Hindlimb muscle (tissue), 1 donor: ENCODE results near the gene PTTG1IP. TPM values are rescaled to one million over a fixed set of nuclear protein-coding genes. Genes with fewer than 3 reads are reported as not detected.

Experiments used
- DNase-seq: peaks from one replicate; pipeline ENCODE4 v3.0.0-alpha.2; 2013
- polyA plus RNA-seq: library from polyadenylated mRNA; unstranded; fragments of 120-200 nt; gene quantifications from one replicate; pipeline ENCODE4 v1.2.1, GENCODE V29; 2013; ENCODE audit not compliant: insufficient read length

The PTTG1IP gene
- polyA plus RNA-seq, 1 donor = 131 TPM

DNA sequence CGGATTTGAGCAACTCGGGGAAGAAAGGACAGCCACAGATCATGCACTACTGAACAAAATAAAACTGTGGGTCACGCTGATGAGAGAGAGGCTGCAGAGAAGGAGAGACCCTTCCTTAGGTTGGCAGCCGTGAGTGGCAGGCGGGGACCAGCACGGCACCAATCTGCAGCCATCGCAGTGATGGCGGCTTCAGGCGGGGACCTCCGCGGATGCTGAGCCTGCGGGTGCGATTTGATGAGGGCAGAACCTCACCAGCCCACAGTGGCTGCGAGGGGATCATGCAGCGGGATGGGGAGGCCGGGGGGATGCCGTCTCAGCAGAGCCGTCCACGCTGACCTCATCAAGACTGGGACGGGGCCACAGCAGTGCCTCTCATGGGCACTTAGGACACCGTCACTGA, 35.4 kb upstream of the PTTG1IP start:
- no peak for DNase-seq

DNA sequence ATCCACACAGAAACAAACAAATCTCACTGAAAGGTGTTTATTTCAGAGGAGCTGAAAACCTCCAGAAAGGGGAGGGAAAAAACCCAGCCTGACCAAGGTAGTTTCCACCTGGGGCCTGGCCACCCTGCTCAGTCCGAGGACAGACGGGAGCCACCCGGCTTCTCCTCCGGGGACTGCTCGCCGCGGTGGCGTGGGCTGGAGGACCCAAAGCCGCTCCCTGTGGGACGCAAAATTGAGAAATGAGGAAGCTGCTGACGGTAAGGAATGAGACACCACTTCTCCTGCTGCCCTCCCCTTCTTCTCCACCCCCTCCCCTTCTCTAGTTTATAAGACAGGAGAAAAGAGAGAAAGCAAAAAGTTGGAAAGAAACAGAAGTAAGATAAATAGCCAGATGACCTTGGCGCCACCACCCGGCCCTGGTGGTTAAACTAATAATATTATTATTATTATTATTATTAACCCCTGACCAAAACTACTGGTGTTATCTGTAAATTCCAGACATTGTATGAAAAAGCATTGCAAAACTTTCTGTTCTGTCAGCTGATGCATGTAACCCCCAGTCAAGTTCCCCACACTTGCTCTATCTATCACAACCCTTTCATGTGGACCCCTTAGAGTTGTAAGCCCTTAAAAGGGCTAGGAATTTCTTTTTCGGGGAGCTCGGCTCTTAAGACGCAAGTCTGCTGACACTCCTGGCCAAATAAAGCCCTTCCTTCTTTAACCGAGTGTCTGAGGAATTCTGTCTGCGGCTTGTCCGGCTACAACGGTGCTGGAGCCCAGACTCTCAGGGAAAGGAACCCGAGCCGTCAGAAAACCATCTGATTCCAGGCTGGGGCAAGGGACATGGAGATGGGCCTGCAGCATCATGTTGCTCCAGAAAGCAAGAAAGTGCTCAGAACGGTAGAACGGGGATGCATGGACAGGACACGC, 34.7 kb upstream of the PTTG1IP start:
- DNase-seq = no peak

DNA sequence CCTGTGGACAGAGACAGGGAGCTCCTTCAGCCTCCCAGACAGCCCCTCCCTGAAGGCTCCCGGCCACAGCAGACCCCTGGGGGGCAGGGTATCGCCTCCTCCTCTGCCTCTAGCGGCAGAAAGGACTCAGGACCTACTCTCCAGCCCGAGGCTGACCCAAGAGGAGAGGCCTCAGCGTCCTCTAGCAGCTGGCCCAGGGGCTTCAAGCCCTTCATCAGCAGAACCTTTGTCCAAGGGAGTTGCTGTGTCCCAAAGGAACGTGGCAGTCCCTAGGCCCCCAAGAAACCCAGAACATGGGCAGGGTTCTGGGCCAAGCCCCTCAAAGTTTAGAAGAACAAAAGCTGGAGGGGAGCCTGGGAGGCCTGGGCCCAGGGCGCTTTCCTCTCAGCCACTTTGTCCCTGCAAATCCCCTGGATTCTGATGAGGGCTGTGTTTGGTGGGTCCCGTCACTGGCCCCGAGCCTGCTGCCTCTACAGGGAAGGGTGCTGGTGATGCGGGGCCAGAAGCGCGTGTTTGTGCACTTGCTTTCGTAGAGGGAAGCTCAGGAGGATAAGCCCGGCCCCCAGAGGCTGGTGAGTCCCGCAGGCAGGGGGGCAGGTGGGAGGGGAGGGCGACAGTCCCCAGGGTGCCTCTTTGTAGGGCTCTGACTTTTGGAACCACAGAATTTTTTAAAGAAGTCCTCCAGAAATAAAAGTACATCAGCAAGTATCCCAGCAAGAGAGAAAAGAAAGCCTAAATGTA, 33.9 kb upstream of the PTTG1IP start:
- no peak for DNase-seq

DNA sequence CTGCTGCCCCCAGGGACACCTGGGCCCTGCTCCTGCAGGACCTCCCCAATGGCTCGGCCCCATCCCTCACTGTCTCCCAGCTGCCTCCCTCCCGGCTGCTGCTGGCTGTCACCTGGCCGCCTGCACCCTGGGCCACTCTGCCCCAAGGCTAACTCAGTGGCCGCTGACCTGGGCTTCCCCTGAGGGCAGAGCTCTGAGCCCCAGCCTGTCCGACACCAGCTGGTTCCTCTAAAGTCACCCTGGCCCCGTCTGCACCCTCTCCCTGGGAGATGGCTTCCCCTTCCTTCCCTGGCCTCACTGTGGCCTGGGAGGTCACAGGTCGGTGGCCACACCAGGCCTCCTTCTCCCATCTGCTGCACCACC, 32.2 kb upstream of the PTTG1IP start:
- DNase-seq = no peak

DNA sequence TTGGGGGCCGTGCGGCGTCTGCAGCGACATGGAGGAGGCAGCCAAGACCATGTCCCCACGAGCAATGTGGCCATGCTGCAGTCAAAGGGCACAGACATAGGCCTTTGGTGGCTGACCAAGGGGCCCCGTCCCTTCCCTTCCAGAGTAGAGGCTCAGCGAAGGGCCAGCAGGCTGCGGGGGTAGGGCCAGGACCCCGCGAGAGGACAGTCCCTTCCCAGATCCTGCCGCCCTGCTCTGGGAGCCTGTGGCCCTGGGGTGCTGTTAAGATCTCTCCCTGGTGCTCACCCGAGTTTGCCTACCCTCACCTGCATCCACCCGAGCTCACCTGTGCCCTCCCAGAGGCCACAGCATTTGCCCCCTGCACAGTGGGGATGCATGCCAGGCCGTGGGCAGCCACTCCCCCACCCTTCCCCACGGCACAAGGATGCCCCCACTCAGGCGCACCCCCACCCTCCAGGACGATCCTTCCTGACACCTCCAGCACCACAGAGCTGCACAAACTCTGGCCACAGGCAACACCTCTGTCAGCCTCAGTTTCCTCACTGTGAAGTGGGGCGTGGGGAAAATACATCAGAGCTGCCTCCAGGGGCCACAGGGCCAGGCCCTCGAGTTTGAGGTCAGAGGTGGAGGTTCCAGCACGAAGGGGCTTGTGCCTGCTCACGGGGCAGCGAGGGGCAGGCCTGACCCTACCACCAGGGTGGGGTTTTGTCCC, 31.7 kb upstream of the PTTG1IP start:
- no peak for DNase-seq

GRCh38 chr21:44904141-44904923, 30.8 kb upstream of the PTTG1IP start:
- no peak for DNase-seq

GRCh38 chr21:44903689-44904088, 30.2 kb upstream of the PTTG1IP start:
- DNase-seq = no peak

DNA sequence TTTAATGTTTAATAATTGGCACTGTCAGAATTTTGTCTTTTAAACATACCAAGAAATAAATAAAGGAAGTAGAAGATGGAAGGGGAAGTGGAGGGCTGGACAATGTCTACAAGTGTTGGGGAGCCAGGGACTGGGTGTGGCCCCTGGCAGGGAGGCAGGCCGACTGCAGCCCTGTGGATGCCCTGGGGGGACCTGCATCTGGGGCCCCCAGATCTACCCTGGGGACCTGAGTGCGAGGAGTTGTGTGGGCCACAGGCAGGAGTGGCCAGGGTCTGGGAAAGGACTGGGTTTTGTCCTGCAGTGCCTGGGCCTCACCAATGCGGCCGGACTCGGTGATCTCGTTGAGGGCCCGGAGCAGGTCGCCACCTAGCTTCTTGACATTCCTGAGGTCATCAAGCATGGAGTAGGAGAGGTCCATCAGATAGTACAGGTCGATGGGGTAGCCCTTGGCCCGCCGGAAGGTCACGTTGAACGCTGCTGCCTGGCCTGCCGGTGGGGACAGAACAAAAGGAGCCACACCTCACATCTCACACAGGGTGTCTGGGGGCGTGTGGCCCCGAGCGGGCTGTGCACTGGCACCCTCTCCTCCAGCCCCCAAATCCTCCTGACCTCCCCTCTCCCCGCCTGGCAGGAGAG, 29.7 kb upstream of the PTTG1IP start:
- DNase-seq = no peak

GRCh38 chr21:44902268-44903049, 29.0 kb upstream of the PTTG1IP start:
- DNase-seq = no peak

DNA sequence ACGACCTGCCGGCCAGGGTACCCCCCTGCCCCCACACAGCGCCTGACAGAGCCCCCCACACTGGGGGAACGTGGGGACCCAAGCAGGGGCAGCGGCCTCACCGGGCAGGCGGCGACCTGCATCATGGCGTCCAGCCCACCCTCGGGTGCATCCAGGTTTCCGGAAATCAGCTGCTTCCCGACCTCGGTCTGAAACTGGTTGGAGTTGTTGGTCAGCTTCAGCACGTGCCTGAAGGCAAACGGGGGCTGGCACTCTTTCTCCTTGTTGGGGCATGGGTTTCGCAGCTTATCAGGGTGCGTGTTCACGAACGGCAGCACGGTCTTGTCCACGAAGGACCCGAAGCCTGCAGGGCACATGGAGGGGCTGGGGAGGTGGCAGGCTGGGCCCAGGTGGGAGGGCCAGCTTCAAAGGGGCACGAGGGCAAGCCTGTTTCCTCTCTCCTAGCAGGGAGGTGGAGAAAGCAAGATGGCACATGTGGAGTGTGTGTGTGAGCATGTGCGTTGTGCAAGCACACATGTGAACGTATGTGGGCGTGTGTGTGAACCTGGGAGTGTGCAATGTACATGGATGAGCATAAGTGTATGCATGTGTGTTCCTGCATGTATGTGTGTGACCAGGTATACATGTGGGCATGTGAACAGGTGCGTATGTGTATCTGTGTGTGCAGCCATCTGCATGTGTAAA, 28.0 kb upstream of the PTTG1IP start:
- no peak for DNase-seq

DNA sequence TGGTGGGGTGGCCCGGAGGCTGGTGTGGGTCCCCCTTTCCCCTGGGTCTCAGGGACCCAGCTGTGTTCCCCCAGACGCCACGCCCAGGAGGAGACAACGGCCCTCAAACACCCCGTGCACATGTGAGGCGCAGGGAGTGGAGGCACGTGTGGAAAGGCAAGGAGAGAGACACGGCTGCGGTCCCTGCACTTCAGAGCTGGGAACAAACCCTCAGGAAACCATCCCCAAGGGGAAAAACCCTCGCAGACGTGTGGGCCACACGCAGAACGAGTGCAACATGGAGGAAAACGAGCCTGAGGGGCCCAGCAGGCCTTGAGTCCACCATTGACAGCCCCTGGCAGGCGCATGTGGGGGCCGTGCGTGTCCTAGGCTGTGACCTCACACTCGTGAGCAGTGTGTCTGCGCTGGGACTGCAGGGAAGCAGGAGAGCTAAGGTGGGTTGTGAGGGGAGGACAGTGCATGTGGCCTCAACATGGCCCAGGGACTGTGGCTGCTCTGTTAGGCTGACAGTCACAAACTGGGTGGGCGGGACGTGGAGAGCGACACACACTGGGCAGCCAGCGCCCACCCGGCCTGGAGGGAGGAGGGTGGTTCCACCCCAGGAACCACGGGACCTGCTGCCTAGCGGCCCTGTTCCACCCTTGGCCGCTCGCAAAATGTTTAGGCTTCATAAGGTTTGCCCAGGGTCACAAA, 27.2 kb upstream of the PTTG1IP start:
- DNase-seq = no peak

GRCh38 chr21:44899768-44900558, 26.5 kb upstream of the PTTG1IP start:
- DNase-seq = no peak

GRCh38 chr21:44898851-44899767, 25.6 kb upstream of the PTTG1IP start:
- no peak for DNase-seq

DNA sequence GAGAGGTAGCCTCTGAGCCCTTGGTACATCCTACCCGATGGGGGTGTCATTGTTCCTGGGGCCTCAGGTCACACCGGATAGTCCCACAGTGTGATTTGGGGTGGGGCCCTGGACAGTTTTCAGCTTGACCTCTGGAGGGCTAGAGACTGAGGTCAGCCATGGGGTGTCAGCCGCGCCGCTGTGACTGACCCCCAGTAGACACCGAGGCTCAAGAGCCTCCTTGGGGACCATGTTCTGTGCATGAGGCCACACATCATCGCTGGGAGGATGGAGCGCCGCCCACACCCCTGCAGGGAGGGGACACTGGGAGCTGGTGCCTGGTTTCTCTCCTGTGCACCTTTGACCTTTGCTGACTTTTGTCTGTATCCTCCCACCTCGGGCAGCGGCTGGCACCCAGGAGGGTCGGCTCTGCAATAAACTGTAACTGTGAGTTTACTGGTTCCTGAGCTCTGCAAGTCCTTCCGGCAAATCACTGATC, 24.6 kb upstream of the PTTG1IP start:
- DNase-seq = no peak

- DNase-seq = no peak
Measured at GRCh38 chr21:44897326-44898010, 24.0 kb upstream of the PTTG1IP start.

DNA sequence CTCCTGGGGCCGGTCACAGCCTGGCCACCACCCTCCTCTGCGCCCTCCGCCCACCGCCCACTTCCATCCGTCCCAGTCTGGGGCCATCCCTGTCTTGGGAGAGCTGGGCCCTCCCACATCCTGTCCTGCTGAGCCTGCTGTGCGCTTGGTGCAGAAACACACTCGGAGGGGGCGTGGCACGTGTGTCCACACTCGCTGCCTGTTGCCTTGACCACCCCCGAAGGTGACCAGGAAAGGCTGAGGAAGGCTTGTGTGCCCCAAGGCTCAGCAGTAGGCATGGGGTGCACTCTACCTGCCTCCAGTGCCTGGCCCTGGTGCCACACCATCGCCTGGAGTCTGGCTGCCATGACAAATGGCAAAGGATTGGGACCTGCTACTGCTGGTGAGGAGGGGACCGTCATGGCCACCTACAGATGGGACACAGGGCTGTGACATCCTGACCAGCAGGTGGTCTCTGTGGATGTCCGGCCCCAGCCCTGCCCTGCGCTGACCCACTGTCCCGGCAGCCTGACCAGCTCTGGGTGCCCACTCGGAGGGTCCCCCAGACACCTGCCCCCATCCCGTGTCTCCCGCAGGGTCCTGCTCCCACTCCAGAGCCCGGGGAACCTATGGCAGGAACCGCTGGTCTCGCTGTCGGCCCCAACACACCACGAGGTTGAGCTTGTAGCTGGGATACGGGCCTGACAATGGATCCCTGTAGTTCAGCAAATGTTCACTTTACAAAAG, 23.2 kb upstream of the PTTG1IP start:
- DNase-seq = no peak
